LNCaP clone FGC (cell line): Measurements from ENCODE around the gene CACNA1A.
"Not testable (repeated sequence)": the region's sequence is repeated elsewhere in the genome, so short reads cannot be mapped to it uniquely, and the experiment has no call there.

Experiments used
- DNase-seq: peaks from one replicate; pipeline ENCODE4 v3.0.0-alpha.2; 2011; ENCODE audit warnings: low read depth
- H3K4me3 ChIP-seq: 2 replicates; pipeline ENCODE4 v1.5.1; 2011; ENCODE audit warnings: mild to moderate bottlenecking, low read depth, low read length, control low read depth
- CTCF ChIP-seq: IDR thresholded peaks from 2 replicates; pipeline ENCODE4 v1.5.1; 2012; ENCODE audit warnings: mild to moderate bottlenecking; ENCODE audit not compliant: control insufficient read depth, insufficient read depth; ENCODE audit errors: extremely low read depth

The CACNA1A gene

DNA sequence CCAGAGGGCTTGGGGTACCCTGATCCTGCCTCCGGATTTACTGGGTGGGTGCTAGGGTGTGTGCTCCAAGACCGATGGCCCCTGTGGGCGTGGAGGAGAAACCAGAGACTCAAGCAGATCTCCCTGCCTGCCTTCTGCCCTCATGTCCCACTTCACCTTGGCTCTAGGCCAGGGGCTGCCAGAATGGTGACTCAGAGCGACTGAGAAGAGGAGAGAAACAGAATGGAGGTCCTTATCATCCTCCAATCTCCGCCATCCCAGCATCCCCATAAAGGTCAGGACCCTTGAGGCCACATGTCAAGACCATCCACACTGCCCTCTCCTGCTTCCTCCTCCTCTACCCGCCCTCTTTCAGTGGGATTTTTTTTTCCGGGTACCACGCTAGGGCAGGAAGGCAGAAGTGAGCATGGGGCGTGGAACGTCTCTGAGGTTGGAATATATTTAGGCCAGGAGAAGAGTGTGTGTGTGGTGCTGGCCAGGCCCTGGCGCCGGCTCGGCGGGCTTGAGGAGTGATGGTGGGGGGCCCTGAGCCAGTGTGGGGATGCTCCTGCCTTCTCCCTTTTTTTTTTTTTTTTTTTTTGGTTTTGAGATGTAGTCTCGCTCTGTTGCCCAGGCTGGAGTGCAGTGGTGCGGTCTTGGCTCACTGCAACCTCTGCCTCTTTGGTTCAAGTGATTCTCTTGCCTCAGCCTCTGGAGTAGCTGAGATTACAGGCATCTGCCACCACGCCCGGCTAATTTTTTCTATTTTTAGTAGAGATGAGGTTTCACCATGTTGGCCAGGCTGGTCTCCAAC lies 333.7 kb downstream of the CACNA1A start:
- DNase-seq = no peak
- no peak for TF ChIP-seq CTCF
- no peak overlapping the region for H3K4me3 ChIP-seq

DNA sequence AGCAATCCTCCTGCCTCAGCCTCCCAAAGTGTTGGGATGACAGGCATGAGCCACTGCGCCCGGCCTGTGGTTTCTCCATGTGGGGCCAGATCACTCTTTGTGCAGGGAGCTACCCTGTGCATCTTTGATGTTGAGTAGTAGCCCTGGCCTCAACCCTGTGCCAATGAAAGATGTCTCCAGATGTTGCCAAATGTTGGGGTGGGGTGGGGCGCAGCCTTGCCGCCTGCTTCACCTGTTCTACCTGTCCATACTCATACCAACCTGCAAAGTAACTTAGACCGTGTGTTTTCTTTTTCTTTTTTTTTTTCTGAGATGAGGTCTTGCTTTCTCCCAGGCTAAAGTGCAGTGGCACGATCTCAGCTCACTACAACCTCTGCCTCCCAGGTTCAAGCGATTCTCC lies 335.1 kb downstream of the CACNA1A start:
- no peak overlapping the region for H3K4me3 ChIP-seq
- TF ChIP-seq CTCF = no peak
- DNase-seq = no peak

DNA sequence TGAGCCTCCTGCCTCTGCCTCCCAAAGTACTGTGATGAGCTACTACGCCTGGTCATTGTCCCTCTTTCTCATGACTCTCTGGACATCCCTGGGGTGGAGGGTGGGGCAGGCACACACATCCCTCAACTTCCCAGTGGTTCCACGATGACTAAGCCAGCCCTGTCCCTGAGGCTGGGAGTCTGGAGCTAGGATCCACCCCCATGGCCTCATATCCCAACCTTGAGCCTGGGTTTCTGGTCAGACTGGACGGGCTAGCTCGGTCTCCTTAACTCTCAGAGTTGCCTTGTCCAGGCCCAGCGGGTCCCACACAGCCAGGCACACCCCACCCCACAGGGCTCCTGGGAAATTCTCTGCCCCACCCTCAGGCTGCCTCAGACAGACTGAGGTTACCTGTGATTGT lies 336.5 kb downstream of the CACNA1A start:
- TF ChIP-seq CTCF = no peak
- H3K4me3 ChIP-seq = no peak overlapping the region
- no peak for DNase-seq

DNA sequence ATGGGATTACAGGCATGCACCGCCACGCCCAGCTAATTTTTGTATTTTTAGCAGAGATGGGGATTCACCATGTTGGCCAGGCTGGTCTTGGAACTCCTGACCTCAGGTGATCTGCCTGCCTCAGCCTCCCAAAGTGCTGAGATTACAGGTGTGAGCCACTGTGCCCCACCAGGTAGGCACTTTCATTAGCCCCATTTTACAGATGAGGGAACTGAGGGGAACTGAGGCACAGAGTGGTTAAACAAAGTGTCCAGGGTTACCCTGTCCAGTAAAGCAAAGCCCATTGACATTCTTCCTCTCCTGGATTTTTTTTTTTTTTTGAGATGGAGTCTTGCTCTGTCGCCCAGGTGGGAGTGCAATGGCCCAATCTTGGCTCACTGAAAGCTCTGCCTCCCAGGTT lies 340.1 kb downstream of the CACNA1A start:
- not testable (repeated sequence) for H3K4me3 ChIP-seq, DNase-seq

GRCh38 chr19:13165162-13165997 lies 340.9 kb downstream of the CACNA1A start:
- H3K4me3 ChIP-seq = no peak overlapping the region
- no peak for TF ChIP-seq CTCF
- DNase-seq = no peak

GRCh38 chr19:13164343-13165161 lies 341.7 kb downstream of the CACNA1A start:
- no peak overlapping the region for H3K4me3 ChIP-seq
- no peak for TF ChIP-seq CTCF
- DNase-seq = no peak

GRCh38 chr19:13163609-13164342 lies 342.5 kb downstream of the CACNA1A start:
- TF ChIP-seq CTCF = no peak
- no peak for DNase-seq

More at GRCh38 chr19:13163609-13164342, 342.5 kb downstream of the CACNA1A start:
- peak overlapping the region; percentile 41 for H3K4me3 ChIP-seq
